SU-DHL-6 (cell line): ENCODE results near the gene F9.

Experiments used
- EZH2phosphoT487 ChIP-seq: fragments of 200-600 bp; sonication (generic), shearing (Covaris generic); conservative IDR thresholded peaks from 2 replicates; pipeline ENCODE4 v1.6.1; 2018; ENCODE audit warnings: mild to moderate bottlenecking, antibody characterized with exemption, low read length, moderate library complexity, mixed read lengths
- TF ChIP-seq, protein P1 (sequence below): fragments of 200-600 bp; sonication (generic); IDR thresholded peaks from one replicate; pipeline ENCODE4 v1.5.1; 2017; ENCODE audit warnings: antibody characterized with exemption, mild to moderate bottlenecking, low read length, moderate library complexity; ENCODE audit not compliant: insufficient read depth, poor library complexity, severe bottlenecking

DNA sequence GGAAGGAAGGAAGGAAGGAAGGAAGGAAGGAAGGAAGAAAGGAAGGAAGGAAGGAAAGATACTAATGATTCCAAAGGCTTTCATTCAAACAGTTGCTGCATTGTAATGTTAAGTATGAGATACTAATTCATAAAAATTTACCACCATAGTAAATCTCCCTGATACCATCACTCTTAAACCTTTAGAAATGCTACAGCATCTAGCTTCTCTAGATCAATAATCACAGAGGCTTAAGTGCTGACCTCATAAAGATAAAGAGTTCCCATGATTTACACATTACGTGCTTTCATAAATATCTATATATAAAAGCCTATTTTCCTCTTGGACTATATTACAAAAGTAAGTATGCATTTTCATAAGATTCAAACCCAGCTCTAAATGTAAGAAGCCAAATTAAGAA, 36.4 kb downstream of the F9 start:
- TF ChIP-seq, protein P1, sequence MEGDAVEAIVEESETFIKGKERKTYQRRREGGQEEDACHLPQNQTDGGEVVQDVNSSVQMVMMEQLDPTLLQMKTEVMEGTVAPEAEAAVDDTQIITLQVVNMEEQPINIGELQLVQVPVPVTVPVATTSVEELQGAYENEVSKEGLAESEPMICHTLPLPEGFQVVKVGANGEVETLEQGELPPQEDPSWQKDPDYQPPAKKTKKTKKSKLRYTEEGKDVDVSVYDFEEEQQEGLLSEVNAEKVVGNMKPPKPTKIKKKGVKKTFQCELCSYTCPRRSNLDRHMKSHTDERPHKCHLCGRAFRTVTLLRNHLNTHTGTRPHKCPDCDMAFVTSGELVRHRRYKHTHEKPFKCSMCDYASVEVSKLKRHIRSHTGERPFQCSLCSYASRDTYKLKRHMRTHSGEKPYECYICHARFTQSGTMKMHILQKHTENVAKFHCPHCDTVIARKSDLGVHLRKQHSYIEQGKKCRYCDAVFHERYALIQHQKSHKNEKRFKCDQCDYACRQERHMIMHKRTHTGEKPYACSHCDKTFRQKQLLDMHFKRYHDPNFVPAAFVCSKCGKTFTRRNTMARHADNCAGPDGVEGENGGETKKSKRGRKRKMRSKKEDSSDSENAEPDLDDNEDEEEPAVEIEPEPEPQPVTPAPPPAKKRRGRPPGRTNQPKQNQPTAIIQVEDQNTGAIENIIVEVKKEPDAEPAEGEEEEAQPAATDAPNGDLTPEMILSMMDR = no peak
- no peak for TF ChIP-seq EZH2phosphoT487
